NCI-H1092 treated with DMSO at 0.1 percent for 48 hours (cell line): Measurements from ENCODE around the gene CASP5.
"Not testable (repeated sequence)": the region's sequence is repeated elsewhere in the genome, so short reads cannot be mapped to it uniquely, and the experiment has no call there.

ENCODE experiments used
- DNase-seq: peaks from one replicate; lab custom pipeline; 2025; lab: John Stamatoyannopoulos, UW

Gene CASP5

GRCh38 chr11:105033781-105034180 lies 10.8 kb upstream of the CASP5 start:
- DNase-seq = no peak

GRCh38 chr11:105033343-105033742 lies 10.4 kb upstream of the CASP5 start:
- DNase-seq = no peak

GRCh38 chr11:105032495-105032894 lies 9.5 kb upstream of the CASP5 start:
- DNase-seq = no peak

GRCh38 chr11:105027678-105028077 lies 4.7 kb upstream of the CASP5 start:
- no peak for DNase-seq

- no peak for DNase-seq
These were observed 1.4 kb upstream of the CASP5 start for GRCh38 chr11:105024394-105024793.

GRCh38 chr11:105022527-105022926 lies 441 bp downstream of the CASP5 start:
- DNase-seq = no peak

GRCh38 chr11:105007463-105007862 lies 15.5 kb downstream of the CASP5 start:
- no peak for DNase-seq

- DNase-seq = no peak
These were observed 17.5 kb downstream of the CASP5 start for GRCh38 chr11:105005451-105005845.

- no peak for DNase-seq
These were observed 18.9 kb downstream of the CASP5 start for GRCh38 chr11:105004021-105004420.

- no peak for DNase-seq
These were observed 19.8 kb downstream of the CASP5 start for GRCh38 chr11:105003151-105003550.

GRCh38 chr11:105000797-105001196 lies 22.2 kb downstream of the CASP5 start:
- DNase-seq = no peak

GRCh38 chr11:105000167-105000566 lies 22.8 kb downstream of the CASP5 start:
- no peak for DNase-seq

- DNase-seq = no peak
These were observed 23.2 kb downstream of the CASP5 start for GRCh38 chr11:104999721-105000120.

- DNase-seq = no peak
These were observed 25.7 kb downstream of the CASP5 start for GRCh38 chr11:104997288-104997687.

GRCh38 chr11:104995001-104995408 lies 28.0 kb downstream of the CASP5 start:
- DNase-seq = peak; percentile 93

- no peak for DNase-seq
These were observed 30.2 kb downstream of the CASP5 start for GRCh38 chr11:104992781-104993180.

- DNase-seq = no peak
These were observed 31.0 kb downstream of the CASP5 start for GRCh38 chr11:104991994-104992393.

GRCh38 chr11:104984808-104985207 lies 38.2 kb downstream of the CASP5 start:
- DNase-seq = no peak

GRCh38 chr11:104979839-104980238 lies 43.1 kb downstream of the CASP5 start:
- no peak for DNase-seq

GRCh38 chr11:104973616-104974015 lies 49.4 kb downstream of the CASP5 start:
- DNase-seq = no peak

- not testable (repeated sequence) for DNase-seq
These were observed 50.0 kb downstream of the CASP5 start for GRCh38 chr11:104972924-104973323.

- no peak for DNase-seq
These were observed 52.2 kb downstream of the CASP5 start for GRCh38 chr11:104970756-104971155.

GRCh38 chr11:104968856-104969776 lies 53.9 kb downstream of the CASP5 start:
- peak; percentile 54 for DNase-seq

- DNase-seq = peak; percentile 47
These were observed 54.6 kb downstream of the CASP5 start, which contains the start of gene CASP4 for GRCh38 chr11:104968355-104968855. Gene CASP4, minus strand, starts transcription at chr11:104968574. Its CDS starts 49 bp downstream, at chr11:104968525.
